HG03159 (cell line): ENCODE measurements around the gene USF3.
A peak's percentile ranks its signal among the peaks of the same experiment; 100 is the strongest.

Experiments
- ATAC-seq: cut with Tn5 transposase; IDR thresholded peaks from one replicate; pipeline ENCODE4 v1.9.1; 2021; ENCODE audit warnings: mild to moderate bottlenecking, moderate library complexity; ENCODE audit not compliant: unreplicated experiment

Gene USF3

GRCh38 chr3:113620091-113620490 is 76.4 kb downstream of the USF3 start:
- no peak for ATAC-seq

DNA sequence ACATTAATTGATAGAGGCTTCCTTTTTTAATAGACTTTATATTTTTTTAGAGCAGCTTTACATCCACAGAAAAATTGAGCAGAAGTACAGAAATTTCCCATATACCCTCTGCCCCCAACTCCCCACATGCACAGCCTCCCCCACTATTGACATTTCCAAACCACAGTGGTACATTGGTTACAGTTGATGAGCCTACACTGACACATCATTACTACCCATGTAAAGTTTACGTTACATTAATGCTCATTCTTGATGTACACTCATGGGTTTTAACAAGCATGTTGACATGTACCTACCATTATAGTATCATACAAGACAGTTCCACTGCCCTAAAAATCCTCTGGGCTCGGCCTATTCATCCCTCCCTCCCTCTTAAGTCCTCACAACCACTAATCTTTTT is 78.7 kb downstream of the USF3 start:
- ATAC-seq, result no peak

DNA sequence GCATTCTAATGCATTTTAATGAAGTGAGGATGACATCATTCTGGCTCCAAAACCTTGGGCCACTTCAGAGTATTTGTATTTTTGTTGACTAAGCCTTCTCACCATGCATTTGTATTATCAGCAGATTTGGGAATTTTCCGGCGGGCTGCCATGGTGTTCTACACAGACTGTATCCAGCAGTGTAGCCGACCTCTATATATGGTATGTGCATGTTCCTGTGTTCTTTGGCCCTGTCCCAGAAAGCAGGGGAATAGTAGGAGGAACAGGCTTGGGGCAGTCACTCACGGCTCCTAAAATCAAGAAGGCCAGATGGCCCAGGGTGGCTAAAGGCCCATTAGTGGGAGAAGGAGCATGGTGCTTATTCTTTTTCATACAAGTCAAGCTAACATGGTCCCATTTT is 80.5 kb downstream of the USF3 start:
- no peak for ATAC-seq

DNA sequence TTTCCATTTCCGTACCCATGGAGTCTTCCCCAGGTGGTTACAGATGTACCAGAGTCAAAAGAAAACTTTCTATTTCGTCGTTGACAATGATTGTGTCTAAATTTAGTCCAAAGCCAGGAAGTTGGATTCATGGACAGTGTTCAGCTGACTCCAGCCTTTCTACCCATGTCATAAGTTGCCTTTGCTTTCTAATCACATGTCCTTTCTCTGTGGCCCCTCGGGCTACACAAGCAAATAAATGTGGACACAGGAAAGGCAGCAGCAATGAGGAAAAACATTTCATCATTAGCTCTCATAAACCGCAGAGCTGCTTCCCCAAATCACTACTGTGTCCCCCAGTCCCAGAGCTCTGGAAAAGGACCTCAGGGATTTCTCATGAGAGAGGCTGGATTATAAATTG is 82.0 kb downstream of the USF3 start:
- ATAC-seq, result no peak

DNA sequence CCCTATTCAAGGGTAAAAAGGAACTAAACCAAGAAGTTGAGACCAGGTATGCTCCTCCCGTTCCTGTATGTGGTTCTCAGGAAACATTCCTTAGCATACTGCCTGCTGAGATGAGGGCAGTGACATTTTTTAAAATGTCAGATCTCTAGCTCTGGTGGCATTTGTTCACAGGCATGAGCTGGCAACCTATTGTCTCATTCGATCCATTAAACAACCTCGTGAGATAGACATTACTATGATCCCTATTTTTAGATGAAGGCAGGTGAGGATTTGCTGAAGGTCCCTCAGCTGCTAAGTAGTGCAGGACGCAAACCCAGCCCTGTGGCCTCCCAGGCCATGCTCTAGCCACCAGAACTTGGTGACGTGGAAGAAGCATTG is 89.2 kb downstream of the USF3 start:
- no peak for ATAC-seq

DNA sequence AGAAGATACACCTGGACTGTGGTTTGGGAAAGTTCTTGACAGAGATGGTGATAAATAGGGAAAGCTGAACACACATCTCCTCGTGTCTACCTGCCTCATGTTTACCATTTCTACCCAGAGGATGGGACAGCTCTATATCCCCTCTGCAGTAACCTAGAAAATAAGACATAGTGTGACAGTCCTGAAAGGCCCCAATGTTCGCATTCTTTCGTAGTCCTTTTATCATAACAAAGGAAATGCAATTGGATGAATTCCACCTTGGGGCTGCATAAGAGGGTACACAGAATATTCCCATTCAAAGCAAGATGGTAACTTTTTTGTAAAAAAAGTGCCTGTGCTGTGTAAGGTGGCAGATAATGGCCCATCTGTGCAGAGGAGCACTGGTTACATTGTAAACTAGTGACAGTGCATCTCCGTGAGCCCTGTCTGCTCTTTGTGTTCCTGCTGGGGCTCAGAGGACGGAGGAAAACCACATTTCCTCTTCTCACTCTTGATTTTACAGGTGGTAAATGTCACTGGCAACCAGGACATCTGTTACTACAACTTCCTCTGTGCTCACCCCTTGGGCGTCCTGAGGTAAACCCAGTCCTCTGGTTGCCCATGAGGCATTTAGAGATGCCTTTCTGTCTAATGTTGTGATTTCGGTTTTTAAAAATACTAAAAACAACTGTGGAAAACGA is 89.8 kb downstream of the USF3 start:
- peak; percentile 99 for ATAC-seq

- no peak for ATAC-seq
Observed at GRCh38 chr3:113602836-113603235, 93.6 kb downstream of the USF3 start.

GRCh38 chr3:113602256-113602655 is 94.2 kb downstream of the USF3 start:
- no peak for ATAC-seq

DNA sequence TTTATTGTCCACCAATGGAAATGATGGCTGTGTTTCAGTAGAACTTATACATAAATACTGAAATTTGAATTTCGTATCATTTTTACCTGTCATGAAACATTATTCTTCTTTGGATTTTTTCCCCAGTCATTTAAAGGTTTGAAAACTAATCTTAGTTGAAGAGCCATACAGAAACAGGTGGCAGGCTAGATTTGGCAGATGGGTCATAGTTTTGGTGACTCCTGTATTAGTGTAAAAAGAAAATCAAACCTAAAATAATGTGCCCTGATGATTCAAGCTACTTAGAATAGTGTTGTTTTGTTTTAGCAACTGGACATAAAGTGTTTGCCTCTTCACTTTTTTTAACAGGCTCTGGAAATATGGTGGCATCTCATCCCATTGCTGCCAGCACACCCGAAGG is 95.2 kb downstream of the USF3 start:
- ATAC-seq, result no peak

DNA sequence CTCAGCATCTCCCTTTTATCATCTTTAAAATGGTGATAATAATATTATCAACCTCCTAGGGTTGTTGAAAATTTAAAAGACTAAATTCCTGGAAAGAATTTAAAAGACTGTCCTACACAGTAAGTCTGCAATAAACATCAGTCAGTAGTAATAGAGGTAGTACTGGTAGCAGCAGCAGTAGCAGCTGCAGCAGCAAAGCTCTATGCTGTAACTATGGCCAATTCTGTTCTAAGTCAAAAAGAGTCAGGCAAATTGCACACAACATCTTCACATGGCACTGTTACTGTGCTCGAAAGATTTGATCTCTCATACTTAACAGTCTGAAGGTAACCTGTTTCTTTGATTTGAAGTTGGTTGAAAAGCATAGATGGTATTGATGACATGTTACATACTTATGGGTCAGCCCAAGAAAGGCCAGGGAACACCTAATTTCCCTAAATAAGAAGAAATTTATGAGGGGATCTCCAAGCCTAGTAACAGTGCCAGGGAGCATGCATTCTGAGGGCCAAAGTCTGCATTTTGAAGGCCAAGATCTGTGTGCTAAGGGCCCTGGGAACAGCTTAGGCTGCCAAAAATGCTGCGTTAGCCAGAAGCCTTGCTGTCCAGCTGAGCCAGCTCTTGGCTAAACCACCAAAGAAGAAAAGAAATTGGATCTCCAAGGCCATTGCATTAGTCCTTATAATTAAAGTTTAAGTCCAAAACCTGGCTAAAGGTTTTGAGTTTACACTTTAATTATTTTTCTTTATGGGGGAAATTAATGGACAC is 95.8 kb downstream of the USF3 start:
- no peak for ATAC-seq
